HEK293 (cell line): ENCODE measurements around the gene E2F1.

Experiments used
- CTCF ChIA-PET: fragments of 350-600 bp; formaldehyde crosslinking; extraction: SDS; loops from one replicate; lab custom pipeline; 2021; ENCODE audit warnings: antibody characterized with exemption; lab: Yijun Ruan, JAX
- POLR2A ChIA-PET: fragments of 300-600 bp; formaldehyde crosslinking; extraction: SDS; loops from one replicate; lab custom pipeline; 2020; ENCODE audit warnings: antibody characterized with exemption, inconsistent platforms; lab: Yijun Ruan, JAX
- H3K27ac ChIP-seq: fragments of 200-500 bp; sonication (Bioruptor generic); 2 replicates; pipeline ENCODE4 v1.5.1; 2014; ENCODE audit warnings: low read depth, low read length, control low read depth, inconsistent platforms; ENCODE audit errors: extremely low read depth
- H3K36me3 ChIP-seq, 2 experiments: fragments of 200-500 bp in 1 of 2; sonication (Bioruptor generic) in 1 of 2; 1 replicate in 1 of 2; 2 replicates in 1 of 2; pipeline ENCODE4 v1.5.1; 2014 to 2017; ENCODE audit warnings: inconsistent platforms in 2 of 2, low read length in 2 of 2; ENCODE audit not compliant: control insufficient read depth in 2 of 2, insufficient read depth in 1 of 2
- H3K4me1 ChIP-seq: fragments of 200-500 bp; sonication (Bioruptor generic); 2 replicates; pipeline ENCODE4 v1.5.1; 2014; ENCODE audit warnings: mild to moderate bottlenecking, low read length, inconsistent platforms; ENCODE audit not compliant: control insufficient read depth, insufficient read depth
- H3K4me3 ChIP-seq: 2 replicates; pipeline ENCODE4 v1.5.1; 2011; ENCODE audit warnings: low read depth, mild to moderate bottlenecking, control low read depth, low read length, moderate library complexity
- H3K9me3 ChIP-seq: fragments of 200-500 bp; sonication (Bioruptor generic); 2 replicates; pipeline ENCODE4 v1.5.1; 2014; ENCODE audit warnings: low read depth, low read length, inconsistent platforms; ENCODE audit not compliant: control insufficient read depth, insufficient read depth
- HOXA7 ChIP-seq: sonication (generic); formaldehyde crosslinking; IDR thresholded peaks from 2 replicates; pipeline ENCODE4 v1.8.1; 2022; ENCODE audit warnings: missing genetic modification reagents, borderline replicate concordance
- MYNN ChIP-seq: fragments of 450-650 bp; formaldehyde crosslinking; IDR thresholded peaks from 2 replicates; pipeline ENCODE4 v1.5.1; 2016; ENCODE audit warnings: missing biosample characterization, missing genetic modification characterization, borderline replicate concordance
- PRDM1 ChIP-seq: fragments of 450-650 bp; formaldehyde crosslinking; IDR thresholded peaks from 2 replicates; pipeline ENCODE4; 2016; ENCODE audit warnings: missing biosample characterization, missing genetic modification characterization
- PRDM10 ChIP-seq: fragments of 450-650 bp; formaldehyde crosslinking; IDR thresholded peaks from 2 replicates; pipeline ENCODE4 v1.5.1; 2016; ENCODE audit warnings: missing biosample characterization, missing genetic modification characterization
- PRDM2 ChIP-seq: fragments of 450-650 bp; formaldehyde crosslinking; IDR thresholded peaks from 2 replicates; pipeline ENCODE4 v1.5.1; 2016; ENCODE audit warnings: missing biosample characterization, missing genetic modification characterization, borderline replicate concordance
- WT1 ChIP-seq: fragments of 450-650 bp; formaldehyde crosslinking; IDR thresholded peaks from 2 replicates; pipeline ENCODE4 v1.5.1; 2016; ENCODE audit warnings: missing biosample characterization, missing genetic modification characterization
- ZBTB48 ChIP-seq: fragments of 450-650 bp; formaldehyde crosslinking; IDR thresholded peaks from 2 replicates; pipeline ENCODE4 v1.5.1; 2016; ENCODE audit warnings: missing biosample characterization, missing genetic modification characterization
- ZEB2 ChIP-seq: fragments of 450-650 bp; formaldehyde crosslinking; IDR thresholded peaks from 2 replicates; pipeline ENCODE4 v1.5.1; 2016; ENCODE audit warnings: missing biosample characterization, missing genetic modification characterization
- ZNF19 ChIP-seq: fragments of 450-650 bp; formaldehyde crosslinking; IDR thresholded peaks from 2 replicates; pipeline ENCODE4; 2016; ENCODE audit warnings: missing biosample characterization, missing genetic modification characterization, low read depth
- ZNF23 ChIP-seq: fragments of 450-650 bp; formaldehyde crosslinking; IDR thresholded peaks from 2 replicates; pipeline ENCODE4 v1.5.1; 2016; ENCODE audit warnings: missing biosample characterization, missing genetic modification characterization, borderline replicate concordance
- ZNF248 ChIP-seq: fragments of 450-650 bp; formaldehyde crosslinking; IDR thresholded peaks from 2 replicates; pipeline ENCODE4 v1.5.1; 2017; ENCODE audit warnings: missing biosample characterization, missing genetic modification characterization
- ZNF280D ChIP-seq: fragments of 450-650 bp; formaldehyde crosslinking; IDR thresholded peaks from 2 replicates; pipeline ENCODE4 v1.5.1; 2016; ENCODE audit warnings: missing biosample characterization, missing genetic modification characterization
- ZNF341 ChIP-seq: fragments of 450-650 bp; formaldehyde crosslinking; IDR thresholded peaks from 2 replicates; pipeline ENCODE4; 2016; ENCODE audit warnings: low read depth, missing biosample characterization, missing genetic modification characterization
- ZNF362 ChIP-seq: fragments of 450-650 bp; formaldehyde crosslinking; IDR thresholded peaks from 2 replicates; pipeline ENCODE4 v1.5.1; 2016; ENCODE audit warnings: missing biosample characterization, missing genetic modification characterization
- ZNF37A ChIP-seq: fragments of 450-650 bp; IDR thresholded peaks from 2 replicates; pipeline ENCODE4 v1.5.1; 2018; ENCODE audit warnings: missing biosample characterization, missing genetic modification characterization
- ZNF521 ChIP-seq: fragments of 450-650 bp; formaldehyde crosslinking; IDR thresholded peaks from 2 replicates; pipeline ENCODE4 v1.5.1; 2017; ENCODE audit warnings: missing biosample characterization, mild to moderate bottlenecking, missing genetic modification characterization
- ZNF549 ChIP-seq: fragments of 450-650 bp; IDR thresholded peaks from 2 replicates; pipeline ENCODE4 v1.5.1; 2018; ENCODE audit warnings: missing biosample characterization, missing genetic modification characterization, mild to moderate bottlenecking, inconsistent platforms, moderate library complexity
- ZNF558 ChIP-seq: fragments of 450-650 bp; formaldehyde crosslinking; IDR thresholded peaks from 2 replicates; pipeline ENCODE4 v1.5.1; 2016; ENCODE audit warnings: missing biosample characterization, missing genetic modification characterization
- ZNF639 ChIP-seq: fragments of 450-650 bp; formaldehyde crosslinking; IDR thresholded peaks from 2 replicates; pipeline ENCODE4 v1.5.1; 2016; ENCODE audit warnings: missing biosample characterization, missing genetic modification characterization
- ZNF701 ChIP-seq: fragments of 450-650 bp; formaldehyde crosslinking; IDR thresholded peaks from 2 replicates; pipeline ENCODE4 v1.5.1; 2016; ENCODE audit warnings: missing biosample characterization, missing genetic modification characterization
- ZNF776 ChIP-seq: fragments of 450-650 bp; formaldehyde crosslinking; IDR thresholded peaks from 2 replicates; pipeline ENCODE4 v1.5.0; 2017; ENCODE audit warnings: missing biosample characterization, missing genetic modification characterization, borderline replicate concordance
- ZNF777 ChIP-seq: fragments of 450-650 bp; formaldehyde crosslinking; IDR thresholded peaks from 2 replicates; pipeline ENCODE4 v1.5.1; 2017; ENCODE audit warnings: missing biosample characterization, missing genetic modification characterization, borderline replicate concordance

E2F1 gene

GRCh38 chr20:33733654-33734576, 47.7 kb upstream of the E2F1 start:
- POLR2A ChIA-PET, result no interaction called here
- H3K4me3 ChIP-seq, result no peak overlapping the region
- H3K4me1 ChIP-seq, result no peaks in the 10 kb centered on the region
- CTCF ChIA-PET, result interaction anchor here (0.6 kb wide), 1 partner anchor 69 kb away, joined by 3 read pairs; no protein-coding TSS in a partner anchor
- H3K36me3 ChIP-seq, result no peaks in the 10 kb centered on the region
- H3K27ac ChIP-seq, result no peak overlapping the region
- no peaks in the 10 kb centered on the region for H3K9me3 ChIP-seq
- TF ChIP-seq ZNF549 (no peak), PRDM1 (peak; percentile 41; the same call in 1 of the 2 replicates), ZNF639 (tag by site-specific recombination) (no peak), HOXA7 (CRISPR knock-in tag) (no peak), ZNF558 (tag by site-specific recombination) (no peak), PRDM2 (tag by site-specific recombination) (no peak), ZNF23 (tag by site-specific recombination) (no peak), ZNF19 (tag by site-specific recombination) (no peak), ZNF362 (no peak), ZNF777 (tag by site-specific recombination) (no peak), ZNF341 (tag by site-specific recombination) (peak; percentile 44; the same call in 1 of the 2 replicates), WT1 (tag by site-specific recombination) (no peak), ZNF701 (tag by site-specific recombination) (no peak), ZBTB48 (tag by site-specific recombination) (no peak), ZEB2 (tag by site-specific recombination) (no peak), ZNF776 (no peak), ZNF37A (tag by site-specific recombination) (no peak), ZNF280D (tag by site-specific recombination) (no peak), MYNN (tag by site-specific recombination) (no peak), PRDM10 (tag by site-specific recombination) (no peak), ZNF248 (tag by site-specific recombination) (no peak), ZNF521 (tag by site-specific recombination) (no peak)
